ENCODE measurements around the gene TMCO1.
"Not testable (repeated sequence)": the region's sequence is repeated elsewhere in the genome, so short reads cannot be mapped to it uniquely, and the experiment has no call there.

TMCO1 gene

GRCh38 chr1:165747632-165748447, 20.8 kb downstream of the TMCO1 start:
- DNase-seq (ENCODE audit: low read depth), result no peak

- DNase-seq (ENCODE audit: low read depth), result not testable (repeated sequence)
These were observed 23.8 kb downstream of the TMCO1 start for GRCh38 chr1:165744913-165745312.

GRCh38 chr1:165742194-165742593, 26.5 kb downstream of the TMCO1 start:
- DNase-seq (ENCODE audit: low read depth), result no peak

- no peak for DNase-seq (ENCODE audit: low read depth)
These were observed 29.9 kb downstream of the TMCO1 start for GRCh38 chr1:165738794-165739193.

GRCh38 chr1:165737196-165737595, 31.5 kb downstream of the TMCO1 start:
- no peak for DNase-seq (ENCODE audit: low read depth)

GRCh38 chr1:165734906-165735305, 33.8 kb downstream of the TMCO1 start:
- no peak for DNase-seq (ENCODE audit: low read depth)

GRCh38 chr1:165726841-165727240, 41.8 kb downstream of the TMCO1 start:
- DNase-seq (ENCODE audit: low read depth), result no peak

GRCh38 chr1:165726169-165726568, 42.5 kb downstream of the TMCO1 start:
- no peak for DNase-seq (ENCODE audit: low read depth)

GRCh38 chr1:165717918-165718515, 50.7 kb downstream of the TMCO1 start:
- DNase-seq (ENCODE audit: low read depth), result no peak

- DNase-seq (ENCODE audit: low read depth), result not testable (repeated sequence)
These were observed 52.2 kb downstream of the TMCO1 start for GRCh38 chr1:165716265-165717051.

- DNase-seq (ENCODE audit: low read depth), result no peak
These were observed 55.9 kb downstream of the TMCO1 start for GRCh38 chr1:165712764-165713163.

GRCh38 chr1:165707984-165708706, 60.5 kb downstream of the TMCO1 start:
- no peak for DNase-seq (ENCODE audit: low read depth)

GRCh38 chr1:165703648-165704047, 65.0 kb downstream of the TMCO1 start:
- DNase-seq (ENCODE audit: low read depth), result no peak

- not testable (repeated sequence) for DNase-seq (ENCODE audit: low read depth)
These were observed 66.7 kb downstream of the TMCO1 start for GRCh38 chr1:165701922-165702321.

- no peak for DNase-seq (ENCODE audit: low read depth)
These were observed 69.1 kb downstream of the TMCO1 start for GRCh38 chr1:165699577-165699976.

- DNase-seq (ENCODE audit: low read depth), result no peak
These were observed 70.0 kb downstream of the TMCO1 start for GRCh38 chr1:165698761-165699052.

- DNase-seq (ENCODE audit: low read depth), result peak; percentile 81
These were observed 70.5 kb downstream of the TMCO1 start, which contains the start of gene ALDH9A1 for GRCh38 chr1:165697881-165698760. Gene ALDH9A1 (minus strand): TSS chr1:165698562. CDS start chr1:165698558, 4 bp downstream.

- no peak for DNase-seq (ENCODE audit: low read depth)
These were observed 71.2 kb downstream of the TMCO1 start for GRCh38 chr1:165697491-165697880.

GRCh38 chr1:165696625-165697100, 72.0 kb downstream of the TMCO1 start:
- no peak for DNase-seq (ENCODE audit: low read depth)

- DNase-seq (ENCODE audit: low read depth), result no peak
These were observed 73.6 kb downstream of the TMCO1 start for GRCh38 chr1:165695031-165695430.

- DNase-seq (ENCODE audit: low read depth), result no peak
These were observed 80.6 kb downstream of the TMCO1 start for GRCh38 chr1:165688046-165688445.

Measured in T-helper 22 cell (primary cell).